GM21360 (cell line): ENCODE results near the gene TMEM214.

Source experiments
- ATAC-seq: cut with Tn5 transposase; IDR thresholded peaks from one replicate; pipeline ENCODE4 v1.9.1; 2021; ENCODE audit warnings: mild to moderate bottlenecking, moderate library complexity; ENCODE audit not compliant: unreplicated experiment

The TMEM214 gene

GRCh38 chr2:27009716-27010115, 23.0 kb upstream of the TMEM214 start:
- ATAC-seq: no peak

GRCh38 chr2:27010139-27010538, 22.6 kb upstream of the TMEM214 start:
- ATAC-seq: no peak

- ATAC-seq: no peak
Measured at GRCh38 chr2:27013738-27014137, 19.0 kb upstream of the TMEM214 start.

DNA sequence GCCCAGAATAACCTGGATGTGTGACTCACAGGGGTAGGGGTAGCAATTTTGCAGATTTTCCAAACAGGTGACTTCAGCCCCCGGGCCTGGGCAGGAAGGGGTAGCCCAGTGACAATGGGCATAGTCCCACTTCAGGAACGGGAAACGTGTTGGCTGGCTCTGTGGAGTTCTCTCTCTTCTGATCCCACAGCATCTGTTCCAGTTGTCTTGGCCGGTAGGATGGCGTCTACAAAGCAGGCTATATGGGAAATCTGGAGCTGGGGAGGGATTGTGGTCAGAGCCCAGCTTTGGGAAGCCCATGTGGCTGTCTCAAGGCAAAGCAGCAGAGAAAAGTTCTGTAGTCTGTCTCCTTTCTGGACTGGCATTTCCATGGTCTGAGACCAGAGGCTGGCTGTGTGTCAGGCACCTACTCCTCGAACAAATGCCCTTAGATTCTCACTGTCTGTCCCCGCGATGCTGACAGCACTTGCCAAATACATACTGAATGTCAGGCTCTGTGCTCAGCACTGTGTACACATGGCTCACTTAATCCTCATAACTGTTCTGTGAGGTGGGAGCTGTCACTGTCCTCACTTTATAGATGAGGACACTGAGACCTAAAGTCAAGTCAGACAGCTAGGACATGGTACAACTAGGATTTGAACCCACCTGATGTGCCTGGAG, 17.9 kb upstream of the TMEM214 start:
- ATAC-seq: no peak

DNA sequence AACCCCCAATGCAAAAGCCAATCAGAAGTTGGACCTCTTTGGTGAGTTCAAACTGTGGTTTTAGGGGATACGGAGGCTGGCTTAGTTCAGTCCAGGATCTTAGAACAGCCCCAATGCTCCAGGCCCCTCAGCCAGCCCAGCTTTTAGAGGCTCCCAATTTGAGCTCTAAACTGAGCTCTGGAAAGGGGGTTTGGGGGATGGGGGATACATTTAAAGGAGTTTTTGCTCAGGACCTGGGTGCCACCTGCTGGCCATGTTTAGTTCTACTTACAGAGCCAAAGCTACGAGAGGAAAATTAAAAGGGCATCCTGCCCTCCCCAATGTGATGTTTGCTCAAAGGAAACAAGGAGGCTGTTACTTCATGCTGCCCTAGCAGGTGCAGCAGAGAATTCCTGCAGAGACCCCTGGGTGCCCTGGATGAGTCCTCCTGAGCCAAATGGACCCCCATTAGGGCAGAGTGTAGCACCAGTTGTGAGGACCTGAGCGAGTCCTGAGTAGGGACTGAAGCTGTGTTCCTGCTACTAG, 15.9 kb upstream of the TMEM214 start:
- no peak for ATAC-seq

DNA sequence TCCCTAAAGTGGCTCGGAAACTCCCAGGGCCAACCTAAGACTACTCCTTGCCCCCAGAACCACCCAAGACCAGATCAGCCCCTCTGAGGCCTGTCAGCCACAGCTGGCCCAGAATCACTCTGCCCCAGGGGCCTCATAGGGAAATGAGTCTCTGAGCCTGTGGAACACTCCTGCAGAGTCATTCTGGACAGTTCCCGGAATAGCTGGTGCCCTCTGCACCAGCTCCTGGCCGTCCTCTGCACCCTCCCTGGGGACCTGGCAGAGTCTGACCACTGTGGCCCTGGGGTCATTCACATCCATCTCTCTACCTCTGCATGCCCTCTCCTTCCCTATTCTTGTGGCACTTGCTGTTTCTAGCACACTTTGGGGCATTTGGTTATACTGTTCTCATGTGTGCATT, 14.6 kb upstream of the TMEM214 start:
- ATAC-seq: no peak

- no peak for ATAC-seq
Measured at GRCh38 chr2:27019459-27019858, 13.3 kb upstream of the TMEM214 start.

GRCh38 chr2:27019931-27020855, 12.6 kb upstream of the TMEM214 start:
- no peak for ATAC-seq

DNA sequence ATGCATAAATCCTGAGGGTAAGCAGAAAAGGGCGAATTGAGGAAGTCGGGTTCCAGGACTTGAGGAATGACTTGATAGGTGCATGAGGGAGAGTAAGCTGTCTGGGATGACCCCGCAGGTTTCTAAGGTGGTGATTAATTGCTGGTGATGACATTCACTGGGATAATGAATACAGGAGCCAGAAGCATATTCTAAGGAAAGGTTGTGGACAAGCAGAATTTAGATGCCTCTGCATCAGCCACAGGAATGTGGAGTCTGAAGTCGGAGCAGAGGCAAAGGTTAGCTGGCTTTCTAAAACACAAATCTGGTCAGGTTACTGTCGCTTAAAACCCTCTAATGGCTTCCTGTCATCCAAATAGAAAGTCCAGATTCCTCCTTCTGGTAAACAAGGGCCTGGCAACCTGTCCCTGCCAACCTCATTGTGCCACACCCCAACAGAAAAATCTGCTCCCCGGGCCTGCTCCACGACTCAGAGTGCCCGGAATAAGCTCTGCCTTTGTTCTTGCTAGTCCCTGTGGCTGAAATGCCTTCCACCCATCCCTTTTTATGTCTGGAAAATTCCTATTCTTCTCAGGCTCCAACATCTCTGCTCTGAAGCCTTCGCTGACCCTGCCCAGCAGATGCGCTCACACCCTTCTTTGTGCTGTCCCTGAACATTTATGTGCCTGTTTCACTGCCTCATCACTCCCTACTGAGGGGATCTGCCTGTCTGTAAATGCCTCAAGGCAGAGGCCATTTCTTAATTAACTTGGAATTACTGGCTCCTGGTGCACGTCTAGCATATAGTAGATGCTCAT, 11.3 kb upstream of the TMEM214 start:
- no peak for ATAC-seq

DNA sequence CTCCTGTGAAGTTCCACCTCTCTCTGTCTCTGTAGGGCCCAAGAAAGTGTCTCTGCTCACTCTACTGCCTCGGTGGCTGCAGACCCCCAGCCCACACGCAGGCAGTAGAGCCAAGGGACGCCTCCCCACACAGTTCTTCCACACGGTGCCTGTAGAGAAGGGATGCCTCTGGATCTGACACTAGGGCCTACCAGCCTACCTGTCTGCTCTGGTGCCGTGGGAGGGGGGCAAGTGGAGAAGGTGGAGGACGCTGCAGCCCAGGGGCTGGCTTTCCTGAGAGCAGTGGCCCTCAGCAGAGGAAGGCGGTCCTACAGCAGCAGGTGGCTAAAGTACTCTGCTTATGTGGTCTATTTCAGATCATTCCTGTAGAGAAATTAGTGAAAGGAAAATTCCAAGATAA, 9.0 kb upstream of the TMEM214 start:
- ATAC-seq: no peak

DNA sequence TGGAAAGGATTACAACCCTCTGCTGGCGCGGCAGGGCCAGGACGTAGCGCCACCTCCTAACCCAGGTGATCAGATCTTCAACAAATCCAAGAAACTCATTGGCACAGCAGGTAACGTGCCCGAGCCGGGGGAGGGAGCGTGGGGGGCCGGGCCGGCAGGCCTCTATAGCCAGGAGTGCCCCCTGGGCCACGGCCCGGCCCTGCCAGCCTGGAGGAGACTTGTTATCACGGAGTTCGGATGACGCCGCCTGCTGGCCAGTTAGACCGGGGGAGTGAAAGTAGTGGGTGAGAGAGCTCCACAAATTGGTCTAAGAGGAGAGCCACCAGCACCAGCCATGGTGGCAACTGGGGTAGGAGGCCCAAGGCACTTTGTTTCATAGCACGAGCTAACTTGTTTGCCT, 8.6 kb upstream of the TMEM214 start:
- no peak for ATAC-seq

DNA sequence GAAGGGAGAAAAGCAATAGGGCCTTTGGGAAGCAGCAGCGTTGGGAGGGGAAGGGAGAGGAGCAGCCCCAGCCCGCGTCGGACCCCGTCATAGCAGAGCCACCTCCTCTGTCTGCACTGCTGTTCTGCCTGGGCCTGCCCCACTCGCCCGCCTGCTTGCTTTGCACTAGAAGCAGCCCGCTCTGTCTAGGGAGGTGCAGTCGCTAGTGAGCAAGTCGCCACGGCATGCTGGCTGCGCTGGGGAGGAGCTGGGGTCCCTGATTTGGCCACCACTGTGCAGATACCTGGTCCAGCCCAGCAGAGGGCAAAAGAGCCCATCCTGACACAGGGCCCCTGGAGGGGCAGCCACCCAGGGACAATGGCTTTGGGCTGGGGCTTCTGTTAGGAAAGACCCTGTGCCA, 8.0 kb upstream of the TMEM214 start:
- no peak for ATAC-seq

DNA sequence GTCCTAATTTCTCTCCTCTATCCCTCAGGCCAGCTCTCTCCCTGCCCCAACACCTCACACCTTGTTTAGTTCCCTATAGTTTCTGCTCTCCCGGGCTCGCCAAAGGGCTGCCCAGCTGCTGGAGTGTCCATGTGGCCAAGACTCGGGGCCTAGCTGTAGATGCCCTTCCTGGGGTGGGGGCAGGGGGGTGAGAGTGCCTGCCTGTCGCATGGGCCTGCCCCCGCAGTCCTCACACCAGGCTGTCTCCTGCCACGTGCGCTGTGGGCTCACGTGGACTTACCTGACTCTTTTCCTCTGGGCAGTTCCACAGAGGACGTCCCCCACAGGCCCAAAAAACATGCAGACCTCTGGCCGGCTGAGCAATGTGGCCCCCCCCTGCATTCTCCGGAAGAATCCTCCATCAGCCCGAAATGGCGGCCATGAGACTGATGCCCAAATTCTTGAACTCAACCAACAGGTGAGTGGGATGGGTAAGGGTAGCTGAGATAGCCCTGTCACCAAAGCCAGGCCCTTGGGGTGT, 7.4 kb upstream of the TMEM214 start:
- no peak for ATAC-seq

GRCh38 chr2:27025861-27026851, 6.6 kb upstream of the TMEM214 start:
- ATAC-seq: no peak

DNA sequence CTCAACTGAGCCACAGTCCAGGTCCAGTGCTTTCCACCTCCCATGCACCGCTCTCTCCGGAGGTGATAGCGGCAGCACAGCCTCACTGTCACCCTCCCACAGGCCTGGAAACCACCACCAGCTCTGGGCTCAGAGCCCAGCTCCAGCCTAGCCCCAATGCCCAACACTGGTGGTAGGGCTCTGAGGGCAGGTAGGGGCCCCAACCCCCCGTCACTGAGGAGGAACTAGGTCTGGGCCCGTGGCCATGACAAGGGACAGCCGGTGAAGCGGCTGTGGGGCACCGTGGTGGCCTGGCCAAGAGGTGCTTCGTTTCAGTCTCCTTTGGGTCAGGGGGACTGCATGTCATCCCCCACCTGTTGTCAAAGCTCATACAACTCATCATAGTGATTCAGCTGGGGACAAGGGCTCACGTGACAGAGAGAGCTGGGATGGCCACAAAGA, 5.5 kb upstream of the TMEM214 start:
- no peak for ATAC-seq

- no peak for ATAC-seq
Measured at GRCh38 chr2:27029051-27029450, 3.7 kb upstream of the TMEM214 start.

- ATAC-seq: no peak
Measured at GRCh38 chr2:27033253-27033852, 588 bp downstream of the TMEM214 start.

- no peak for ATAC-seq
Measured at GRCh38 chr2:27038012-27038411, 5.2 kb downstream of the TMEM214 start.

- ATAC-seq: no peak
Measured at GRCh38 chr2:27038631-27039339, 6.0 kb downstream of the TMEM214 start.
